Neural cell (in vitro differentiated cells): ENCODE data around the gene COPA. TPM values are rescaled to one million over a fixed set of nuclear protein-coding genes. Genes with fewer than 3 reads are reported as not detected.

Experiments
- H2AFZ ChIP-seq: fragments of 200-600, 300-800 bp; sonication (generic), shearing (Covaris generic); 2 replicates; pipeline ENCODE4 v1.6.0; 2014; ENCODE audit warnings: low read depth, mild to moderate bottlenecking, antibody characterized with exemption, low read length, moderate library complexity
- H3F3A ChIP-seq: fragments of 200-600 bp; shearing (Covaris generic); 2 replicates; pipeline ENCODE4 v1.6.1; 2016; ENCODE audit warnings: mild to moderate bottlenecking, moderate library complexity, mixed read lengths, antibody characterized with exemption, low read length; ENCODE audit not compliant: insufficient read depth, poor library complexity, severe bottlenecking
- H3K27ac ChIP-seq: fragments of 200-600, 300-800 bp; sonication (generic), shearing (Covaris generic); 2 replicates; pipeline ENCODE4 v1.5.1; 2014; ENCODE audit warnings: mild to moderate bottlenecking, low read length, moderate library complexity
- H3K27me3 ChIP-seq: fragments of 300-800, 200-600 bp; sonication (generic), shearing (Covaris generic); 2 replicates; pipeline ENCODE4 v1.6.0; 2014; ENCODE audit warnings: mild to moderate bottlenecking, low read depth, low read length, moderate library complexity; ENCODE audit not compliant: insufficient read depth
- H3K36me3 ChIP-seq: fragments of 300-800, 200-600 bp; sonication (generic), shearing (Covaris generic); 2 replicates; pipeline ENCODE4 v1.5.1; 2014; ENCODE audit warnings: mild to moderate bottlenecking, antibody characterized with exemption, low read length, moderate library complexity; ENCODE audit not compliant: insufficient read depth
- H3K4me2 ChIP-seq: fragments of 300-800, 200-600 bp; sonication (generic), shearing (Covaris generic); 2 replicates; pipeline ENCODE4 v1.6.0; 2014; ENCODE audit warnings: mild to moderate bottlenecking, low read length
- H3K4me3 ChIP-seq: fragments of 300-800, 200-600 bp; sonication (generic), shearing (Covaris generic); 2 replicates; pipeline ENCODE4 v1.5.1; 2014; ENCODE audit warnings: mild to moderate bottlenecking, low read length, moderate library complexity
- H3K79me2 ChIP-seq: fragments of 200-600 bp; shearing (Covaris generic); replicated peaks from 2 replicates; pipeline ENCODE4 v1.6.0; 2014; ENCODE audit warnings: mild to moderate bottlenecking, low read length, moderate library complexity; ENCODE audit not compliant: insufficient read depth
- H3K9ac ChIP-seq: fragments of 300-800, 200-600 bp; sonication (generic), shearing (Covaris generic); 2 replicates; pipeline ENCODE4 v1.6.1; 2016; ENCODE audit warnings: mild to moderate bottlenecking, low read length, mixed read lengths
- H3K9me2 ChIP-seq: fragments of 200-600 bp; shearing (Covaris generic); 2 replicates; pipeline ENCODE4 v1.6.1; 2016; ENCODE audit warnings: mild to moderate bottlenecking, low read length, mixed read lengths; ENCODE audit not compliant: insufficient read depth
- H3K9me3 ChIP-seq: fragments of 200-600, 300-800 bp; sonication (generic), shearing (Covaris generic); 2 replicates; pipeline ENCODE4 v1.6.1; 2016; ENCODE audit warnings: mild to moderate bottlenecking, mixed run types, low read length, moderate library complexity, mixed read lengths
- H4K20me1 ChIP-seq: fragments of 200-600 bp; shearing (Covaris generic); 2 replicates; pipeline ENCODE4 v1.6.1; 2016; ENCODE audit warnings: mild to moderate bottlenecking, mixed run types; ENCODE audit not compliant: insufficient read depth
- CTCF ChIP-seq: fragments of 450-650 bp; IDR thresholded peaks from 2 replicates; pipeline ENCODE4 v1.5.1; 2014; ENCODE audit warnings: antibody characterized with exemption, mild to moderate bottlenecking, moderate library complexity; ENCODE audit not compliant: poor library complexity, severe bottlenecking
- EP300 ChIP-seq: fragments of 450-650 bp; conservative IDR thresholded peaks from 2 replicates; pipeline ENCODE4 v1.6.1; 2014; ENCODE audit warnings: antibody characterized with exemption, mild to moderate bottlenecking, moderate library complexity; ENCODE audit not compliant: poor library complexity, severe bottlenecking
- EZH2 ChIP-seq: fragments of 200-600, 300-800 bp; shearing (Covaris generic), sonication (generic); IDR thresholded peaks from 2 replicates; pipeline ENCODE4 v1.6.1; 2014; ENCODE audit warnings: antibody characterized with exemption, low read length, borderline replicate concordance, mild to moderate bottlenecking; ENCODE audit not compliant: insufficient read depth, poor library complexity, severe bottlenecking
- POLR2AphosphoS5 ChIP-seq: IDR thresholded peaks from 2 replicates; pipeline ENCODE4 v1.6.1; 2012
- RAD21 ChIP-seq: fragments of 450-650 bp; conservative IDR thresholded peaks from 2 replicates; pipeline ENCODE4 v1.6.1; 2014; ENCODE audit warnings: antibody characterized with exemption, mild to moderate bottlenecking, moderate library complexity
- REST ChIP-seq: IDR thresholded peaks from 2 replicates; pipeline ENCODE4 v1.6.1; 2012; ENCODE audit warnings: borderline replicate concordance
- SMC3 ChIP-seq: fragments of 450-650 bp; conservative IDR thresholded peaks from 2 replicates; pipeline ENCODE4 v1.6.1; 2014; ENCODE audit warnings: antibody characterized with exemption, mild to moderate bottlenecking, moderate library complexity; ENCODE audit not compliant: poor library complexity
- TAF1 ChIP-seq: IDR thresholded peaks from 2 replicates; pipeline ENCODE4 v1.6.1; 2012; ENCODE audit warnings: low read depth
- polyA plus RNA-seq: library from polyadenylated mRNA; depleted of rRNA; stranded (reverse); fragments of >200 nt; gene quantifications from 2 replicates; pipeline ENCODE4 v1.2.3, GENCODE V29; 2014

COPA gene
- polyA plus RNA-seq, 1 donor from 2014 or later, result 75.0 TPM

GRCh38 chr1:160258177-160258798 lies 84.8 kb downstream of the COPA start (continued):
- no peak for TF ChIP-seq RAD21
- no peak for TF ChIP-seq EP300

GRCh38 chr1:160257411-160258015 lies 85.5 kb downstream of the COPA start:
- H4K20me1 ChIP-seq, result no peaks in the 10 kb centered on the region

More at GRCh38 chr1:160257411-160258015, 85.5 kb downstream of the COPA start:
- H3F3A ChIP-seq, result no peaks in the 10 kb centered on the region
- H3K4me3 ChIP-seq, result no peak overlapping the region
- TF ChIP-seq TAF1 (no peak), POLR2AphosphoS5 (no peak), REST (no peak), SMC3 (no peak), EZH2 (no peak), CTCF (no peak)
- H3K9me3 ChIP-seq, result no peaks in the 10 kb centered on the region
- H3K4me2 ChIP-seq, result no peak overlapping the region
- no peak overlapping the region for H3K9ac ChIP-seq
- H3K36me3 ChIP-seq, result no peaks in the 10 kb centered on the region
- no peak overlapping the region for H3K27ac ChIP-seq
- H3K79me2 ChIP-seq, result peaks cover 46% of the 10 kb centered on the region
- no peaks in the 10 kb centered on the region for H3K27me3 ChIP-seq
- H2AFZ ChIP-seq, result no peak overlapping the region
- no peaks in the 10 kb centered on the region for H3K9me2 ChIP-seq
